Transverse colon (tissue), 4 donors: ENCODE results near the gene RBMX2. TPM values are rescaled to one million over a fixed set of nuclear protein-coding genes. Genes with fewer than 3 reads are reported as not detected.
A peak's percentile ranks its signal among the peaks of the same experiment; 100 is the strongest.

ENCODE experiments used
- DNase-seq: peaks from one replicate; pipeline ENCODE4 v3.0.0-alpha.2; 2019
- H3K27ac ChIP-seq, 4 donors: fragments of 200-600 bp; sonication (generic); 2 replicates each; pipeline ENCODE4 v1.5.1; 2016 to 2018; ENCODE audit warnings: inconsistent platforms in 4 of 4
- H3K27me3 ChIP-seq: fragments of 200-600 bp; sonication (generic); 2 replicates; pipeline ENCODE4 v1.5.1; 2017; ENCODE audit warnings: inconsistent platforms
- H3K36me3 ChIP-seq, 4 donors: fragments of 200-600 bp; sonication (generic); 2 replicates each; pipeline ENCODE4 v1.5.1; 2017 to 2019; ENCODE audit warnings: inconsistent platforms in 4 of 4
- H3K4me1 ChIP-seq, 4 donors: fragments of 200-600 bp; sonication (generic); 2 replicates each; pipeline ENCODE4 v1.5.1; 2017 to 2020; ENCODE audit warnings: inconsistent platforms in 4 of 4
- H3K4me3 ChIP-seq, 4 donors: fragments of 200-600 bp; sonication (generic); 1 replicate in 1 of 4; 2 replicates in 3 of 4; pipeline versions ENCODE4 v1.5.1 to v1.6.1; 2017 to 2019; ENCODE audit warnings: inconsistent platforms in 4 of 4
- H3K9me3 ChIP-seq, 2 donors: fragments of 200-600 bp; sonication (generic); 2 replicates each; pipeline ENCODE4 v1.5.1; 2017 to 2019; ENCODE audit warnings: inconsistent platforms in 2 of 2
- CTCF ChIP-seq, 5 experiments: fragments of 200-600 bp in 3 of 5; fragments of 450-650 bp in 2 of 5; sonication (generic) in 3 of 5; IDR thresholded peaks; 1 replicate in 2 of 5; 2 replicates in 3 of 5; pipeline ENCODE4 v1.5.1; 2016 to 2017; ENCODE audit warnings: antibody characterized with exemption in 5 of 5, inconsistent platforms in 3 of 5, mild to moderate bottlenecking in 2 of 5, moderate library complexity in 1 of 5
- EP300 ChIP-seq: sonication (generic); formaldehyde crosslinking; IDR thresholded peaks from one replicate; pipeline ENCODE4 v1.6.1; 2017; ENCODE audit warnings: antibody characterized with exemption, low read depth
- POLR2A ChIP-seq: fragments of 450-650 bp; IDR thresholded peaks from one replicate; pipeline ENCODE4 v1.6.1; 2016; ENCODE audit warnings: antibody characterized with exemption, mild to moderate bottlenecking, moderate library complexity
- POLR2AphosphoS5 ChIP-seq, 3 donors: sonication (generic); formaldehyde crosslinking; IDR thresholded peaks; one replicate each; pipeline ENCODE4 v1.6.1; 2016; ENCODE audit warnings: antibody characterized with exemption in 3 of 3
- WGBS, 2 donors: methylation state at CpG; one replicate each; pipeline ENCODE4 v1.1.5; 2018; ENCODE audit warnings: low coverage in 1 of 2; 5-methylcytosine and 5-hydroxymethylcytosine counted together
- in situ Hi-C, 4 donors: fragments of 200-750 bp; cut with MboI; loops; one replicate each; pipeline versions ENCODE4 v1.15.0 to v1.15.1; 2017; ENCODE audit warnings: low sequenced_read_pairs in 3 of 4, low pct_ligation_motif_present in 1 of 4, low pct_unique_long_range_greater_than_20kb in 1 of 4
- intact Hi-C: fragments of 100-400 bp; cut with DNase I; formaldehyde crosslinking; loops from one replicate; pipeline ENCODE4 v1.15.1; 2023; ENCODE audit warnings: low total_unique reads
- total RNA-seq, 4 donors: library from RNA; depleted of rRNA; stranded (reverse); fragments of >200 nt; gene quantifications; one replicate each; pipeline ENCODE4 v1.1.0, GENCODE V29; 2016

RBMX2 gene
- total RNA-seq, 4 donors from 2014 or later: 1.00 to 13.0 (median 7.6) TPM

GRCh38 chrX:130402208-130402684 lies 459 bp downstream of the RBMX2 start:
- Histone ChIP-seq H3K36me3 (no peaks in the 10 kb centered on the region), H3K27ac (peak overlapping the region; percentile 67 to 86 (median 82)), H3K4me1 (peaks cover 0 to 9% (median 0%) of the 10 kb centered on the region in 4 donors), H3K4me3 (peak overlapping the region; percentile 42 to 73 (median 56)), H3K9me3 (no peaks in the 10 kb centered on the region), H3K27me3 (no peaks in the 10 kb centered on the region)
- WGBS, 2 donors: 16% methylated on average over 13 of the region's 13 CpGs; no CpG with 5 or more reads in 1 of the 2 donors
- in situ Hi-C loops (no loop called here), intact Hi-C loops (no loop called here)
- no peak for DNase-seq
- no peak for TF ChIP-seq POLR2AphosphoS5 (IDR thresholded peaks at IDR 0.05)
- no peak for TF ChIP-seq CTCF (IDR thresholded peaks at IDR 0.05)
- no peak for TF ChIP-seq EP300
- TF ChIP-seq POLR2A: no peak

GRCh38 chrX:130413415-130413814 lies 11.6 kb downstream of the RBMX2 start:
- DNase-seq: no peak
- 55% methylated on average over 2 of the region's 2 CpGs; no CpG with 5 or more reads in 1 of the 2 donors for WGBS, 2 donors
- Histone ChIP-seq H3K36me3 (no peaks in the 10 kb centered on the region), H3K4me3 (no peak overlapping the region), H3K4me1 (no peaks in the 10 kb centered on the region), H3K27ac (no peak overlapping the region), H3K9me3 (no peaks in the 10 kb centered on the region), H3K27me3 (no peaks in the 10 kb centered on the region)
- intact Hi-C loops: no loop called here
- in situ Hi-C loops: no loop called here
- TF ChIP-seq EP300 (no peak), POLR2A (no peak), POLR2AphosphoS5 (IDR thresholded peaks at IDR 0.05) (no peak), CTCF (IDR thresholded peaks at IDR 0.05) (no peak)

- no peak overlapping the region for H3K27ac ChIP-seq
- 93% methylated on average over 5 of the region's 5 CpGs; no CpG with 5 or more reads in 1 of the 2 donors for WGBS, 2 donors
- no peaks in the 10 kb centered on the region for H3K36me3 ChIP-seq
- TF ChIP-seq EP300: no peak
- no peak for TF ChIP-seq CTCF (IDR thresholded peaks at IDR 0.05)
- TF ChIP-seq POLR2AphosphoS5 (IDR thresholded peaks at IDR 0.05): no peak
- no peak for TF ChIP-seq POLR2A
- H3K27me3 ChIP-seq: no peaks in the 10 kb centered on the region
- intact Hi-C loops: no loop called here
- no peak for DNase-seq
- H3K4me1 ChIP-seq: no peaks in the 10 kb centered on the region
- H3K9me3 ChIP-seq: no peaks in the 10 kb centered on the region
- in situ Hi-C loops: no loop called here
- H3K4me3 ChIP-seq: no peak overlapping the region
These were observed 13.0 kb downstream of the RBMX2 start for GRCh38 chrX:130414800-130415199.

GRCh38 chrX:130415201-130415600 lies 13.4 kb downstream of the RBMX2 start:
- in situ Hi-C loops: no loop called here
- TF ChIP-seq EP300 (no peak), POLR2A (no peak), POLR2AphosphoS5 (IDR thresholded peaks at IDR 0.05) (no peak), CTCF (IDR thresholded peaks at IDR 0.05) (no peak)
- H3K36me3 ChIP-seq: no peaks in the 10 kb centered on the region
- H3K4me3 ChIP-seq: no peak overlapping the region
- H3K27me3 ChIP-seq: no peaks in the 10 kb centered on the region
- WGBS, 2 donors: 90 to 100% methylated on average over 1 to 7 of the region's 7 CpGs
- intact Hi-C loops: no loop called here
- H3K27ac ChIP-seq: no peak overlapping the region
- H3K4me1 ChIP-seq: no peaks in the 10 kb centered on the region
- no peak for DNase-seq
- no peaks in the 10 kb centered on the region for H3K9me3 ChIP-seq
